SH-SY5Y (cell line): ENCODE measurements around the gene TBX18.

ENCODE experiments used
- GATA2 ChIP-seq: IDR thresholded peaks from 2 replicates; pipeline ENCODE4 v1.6.1; 2011; ENCODE audit warnings: mild to moderate bottlenecking, low read depth, low read length
- GATA3 ChIP-seq: IDR thresholded peaks from 2 replicates; pipeline ENCODE4 v1.6.1; 2011; ENCODE audit warnings: low read depth, mild to moderate bottlenecking, low read length, moderate library complexity

The TBX18 gene

DNA sequence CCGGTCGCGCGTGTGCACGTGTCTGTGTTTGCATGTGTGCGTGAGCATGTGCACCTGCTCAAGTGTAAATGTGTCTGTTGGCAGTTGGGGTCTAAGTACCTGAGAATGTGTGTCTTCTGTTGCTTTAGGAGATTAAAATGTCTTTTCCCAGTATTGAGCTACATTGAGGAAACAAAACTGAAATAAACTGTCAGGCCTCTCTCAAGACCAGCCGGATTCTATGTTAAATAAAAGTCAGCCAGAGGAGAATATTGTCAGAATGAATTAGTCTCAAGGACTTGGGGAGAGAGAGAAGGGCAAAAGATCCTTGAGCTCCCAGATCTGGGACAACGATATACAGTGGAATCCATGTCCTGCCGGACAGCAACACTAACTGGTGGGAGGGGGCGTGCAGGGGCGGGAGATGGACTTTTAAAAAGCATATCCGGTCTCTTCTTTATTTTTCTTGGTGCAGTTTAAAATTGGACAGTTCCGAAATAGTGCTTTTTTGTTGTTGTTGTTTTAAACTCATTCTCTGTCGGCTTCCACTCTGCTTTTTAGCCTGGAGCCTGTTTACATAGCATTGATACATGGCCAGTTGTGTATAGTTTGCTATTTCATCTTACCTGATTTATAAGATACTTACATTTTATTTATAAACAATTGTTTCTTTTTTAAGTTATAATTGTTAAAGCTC, 3.3 kb upstream of the TBX18 start:
- TF ChIP-seq GATA2 (no peak), GATA3 (no peak)

DNA sequence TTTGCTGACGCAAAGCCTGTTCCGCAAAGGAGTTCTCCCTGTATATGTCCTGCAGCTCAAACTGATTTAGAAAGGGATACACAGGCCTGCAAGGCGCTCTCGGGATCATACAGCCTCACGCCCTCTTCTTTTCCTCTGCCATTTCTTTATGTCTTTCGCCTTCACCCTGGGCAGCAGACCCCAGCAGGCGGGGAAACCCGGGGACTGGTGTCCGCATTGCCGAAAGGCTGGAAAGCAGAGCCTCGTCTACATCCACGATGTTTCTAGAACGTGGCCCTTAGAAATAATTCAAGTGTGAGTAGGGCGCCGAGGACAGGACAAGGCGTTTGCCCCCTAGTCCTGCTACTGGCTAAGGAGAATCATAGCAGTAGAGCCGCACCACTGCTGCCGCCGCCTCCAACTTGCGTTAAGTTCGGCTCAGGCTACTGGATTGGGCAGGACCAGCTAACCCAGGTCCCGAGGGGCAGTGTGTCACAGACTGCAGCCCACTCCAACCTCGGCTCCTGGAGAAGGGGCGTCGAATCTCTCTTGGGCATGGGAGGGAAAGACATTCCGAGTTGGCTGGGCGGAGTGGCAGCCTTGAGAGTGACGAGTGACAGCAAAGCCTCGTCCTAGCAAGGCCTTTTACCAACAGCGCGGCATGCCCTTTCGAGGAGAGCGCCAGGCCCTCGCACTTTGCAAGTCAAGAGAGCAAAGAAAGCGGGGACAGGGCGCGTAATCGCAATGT, 2.6 kb upstream of the TBX18 start:
- TF ChIP-seq GATA2: no peak
- TF ChIP-seq GATA3: no peak

DNA sequence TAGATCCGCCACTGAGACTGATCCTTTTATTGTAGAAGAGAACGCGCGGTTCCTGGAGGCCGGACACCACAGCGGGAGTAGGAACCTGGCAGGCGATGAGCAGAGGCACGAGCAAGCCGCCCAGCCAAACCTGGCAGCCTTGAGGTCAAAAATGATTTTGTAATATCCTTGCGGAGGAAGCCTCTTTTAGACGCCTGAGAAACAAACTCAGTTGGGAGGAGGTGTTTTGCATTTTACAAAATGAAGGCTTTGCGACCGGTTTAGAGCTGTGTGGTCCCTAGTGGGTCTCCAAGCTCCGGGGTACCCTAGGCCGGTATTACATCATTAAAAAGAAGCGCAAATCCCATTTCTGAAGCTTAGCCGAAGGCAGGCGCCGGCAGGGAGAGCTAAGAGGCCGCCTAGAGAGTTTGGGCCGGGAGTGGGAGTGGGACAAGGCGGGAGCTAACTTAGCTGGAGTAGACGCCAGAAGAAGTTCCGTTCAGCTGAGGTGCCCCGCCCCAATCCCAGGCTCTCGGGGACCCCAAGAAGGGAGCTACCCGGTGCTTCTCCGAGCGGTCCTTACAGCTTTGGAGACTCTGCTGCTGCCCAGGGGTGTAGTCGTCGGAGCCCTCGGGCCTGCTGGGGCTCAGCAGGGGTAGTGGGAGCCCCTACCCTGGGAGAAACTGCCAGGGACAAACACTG, 1.9 kb upstream of the TBX18 start:
- TF ChIP-seq GATA3 (no peak), GATA2 (no peak)

DNA sequence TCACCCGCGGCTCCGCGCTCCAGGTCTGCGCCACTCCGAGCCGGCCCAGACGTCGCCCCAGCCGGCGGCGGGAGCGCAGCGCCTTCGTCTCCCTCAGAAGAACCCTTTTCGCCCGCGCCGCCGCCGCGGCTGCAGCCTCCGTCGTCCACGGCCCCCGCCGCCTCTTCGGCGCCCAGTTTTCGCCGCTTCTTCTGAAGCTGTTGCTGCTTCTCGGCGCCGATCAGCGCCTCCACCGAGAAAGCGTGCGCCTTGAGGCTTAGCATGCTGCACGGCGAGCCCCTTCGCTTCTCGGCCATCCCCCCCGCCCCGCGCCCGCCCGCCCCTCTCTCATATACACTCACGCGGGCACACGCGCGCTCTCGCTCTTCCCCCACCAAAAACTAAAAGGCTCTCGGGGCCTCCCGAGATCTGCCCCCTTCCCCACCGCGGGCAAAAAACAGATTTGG, 489 bp downstream of the TBX18 start:
- TF ChIP-seq GATA3 (no peak), GATA2 (no peak)

DNA sequence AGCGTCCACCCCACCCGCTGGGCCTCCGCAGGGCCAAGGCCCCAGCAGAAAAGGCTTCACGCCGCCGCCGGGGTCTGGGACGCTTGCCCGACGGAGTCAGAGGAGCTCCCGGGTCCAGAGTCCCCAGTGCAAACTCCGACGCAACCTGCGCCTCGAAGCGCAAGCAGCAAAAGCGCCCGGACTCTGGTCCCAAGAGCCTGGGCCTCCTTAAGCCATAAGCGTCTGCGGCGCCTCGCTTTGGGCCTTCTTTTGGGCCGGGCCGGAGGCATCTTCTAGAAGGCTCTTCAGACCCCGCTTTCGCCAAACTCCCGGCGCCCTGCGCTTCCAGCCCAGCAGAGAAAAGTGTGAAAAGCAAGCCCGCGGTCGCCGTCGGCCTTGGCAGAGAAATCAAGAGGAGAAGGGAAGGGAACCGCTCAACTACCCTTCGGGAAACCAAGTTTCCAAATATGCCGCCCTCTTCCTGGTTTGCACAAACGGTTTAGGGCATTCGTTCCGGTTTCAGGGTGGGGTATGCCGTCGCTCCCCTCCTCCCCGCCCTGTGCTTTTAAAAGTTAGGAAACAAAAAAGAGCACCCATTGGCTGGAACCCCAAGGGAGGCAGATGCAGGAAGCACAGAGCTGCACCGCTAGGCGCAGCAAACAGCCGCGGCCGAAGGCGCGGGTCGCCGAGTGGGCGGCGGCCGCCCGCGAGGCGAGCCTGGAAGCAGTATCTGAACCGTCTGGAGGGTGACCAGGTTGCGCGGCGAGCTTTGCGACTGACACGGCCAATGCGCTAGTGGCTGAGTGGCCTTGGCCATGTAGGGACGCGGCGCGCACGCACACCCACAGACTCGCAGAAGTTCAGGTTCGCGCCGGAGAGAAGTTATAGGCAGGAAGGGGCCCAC, 1.2 kb downstream of the TBX18 start:
- TF ChIP-seq GATA2: no peak
- TF ChIP-seq GATA3: no peak

DNA sequence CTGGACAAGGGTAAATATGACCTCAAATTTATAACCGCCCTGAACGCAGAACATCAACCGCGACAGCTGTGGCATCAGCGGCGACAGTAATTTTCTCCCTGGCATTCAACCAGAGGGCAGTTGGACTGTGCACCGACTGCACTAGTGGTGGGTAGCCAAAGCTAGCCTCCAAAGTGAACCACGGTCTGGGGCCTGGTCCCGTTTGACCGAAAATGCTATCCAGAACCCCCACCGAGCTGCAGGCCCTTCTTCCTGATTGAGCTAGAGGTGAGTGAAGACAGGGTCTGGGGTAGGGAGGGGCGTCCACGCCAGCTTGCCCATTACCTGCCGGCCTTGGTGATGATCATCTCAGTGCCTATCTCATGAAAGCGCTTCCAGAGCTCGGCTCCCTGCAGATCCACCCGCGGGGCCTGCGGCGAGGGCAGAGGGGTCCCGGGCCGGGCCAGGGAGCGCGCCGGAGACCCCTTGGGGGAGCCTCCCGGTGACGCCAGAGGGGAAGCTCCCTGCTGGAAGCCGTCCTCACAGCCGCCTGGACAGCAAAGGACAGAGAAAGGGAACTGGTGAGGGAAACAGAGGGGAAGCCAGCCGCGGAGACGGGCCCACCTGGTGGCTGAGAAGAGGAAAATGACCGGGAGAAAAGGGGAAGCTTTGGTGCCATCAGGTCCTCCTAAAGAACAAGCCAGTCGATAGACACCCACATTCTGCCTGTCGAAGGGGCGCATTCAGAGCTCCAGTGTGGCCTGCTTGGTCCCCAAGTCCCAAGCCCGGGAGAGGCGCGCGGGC, 2.0 kb downstream of the TBX18 start:
- TF ChIP-seq GATA2 (no peak), GATA3 (no peak)

DNA sequence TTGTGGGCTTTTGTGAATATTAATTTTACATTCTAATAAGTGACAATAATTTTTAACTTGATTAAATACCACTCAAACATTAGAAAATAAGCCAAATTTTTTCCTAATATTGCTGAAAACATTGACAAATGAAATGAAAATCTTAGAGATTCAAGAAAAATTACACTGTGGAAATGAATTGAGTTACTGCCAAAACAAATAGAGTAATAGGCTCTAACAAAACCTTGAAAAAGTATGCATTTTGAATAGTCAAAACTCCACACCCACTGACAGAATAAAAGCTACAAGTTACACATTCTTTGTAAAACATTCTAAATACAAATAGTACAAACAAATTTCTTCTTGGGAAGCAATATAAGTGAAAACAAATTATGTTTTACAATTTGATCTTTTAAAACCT, 5.9 kb downstream of the TBX18 start:
- no peak for TF ChIP-seq GATA3
- TF ChIP-seq GATA2: no peak

DNA sequence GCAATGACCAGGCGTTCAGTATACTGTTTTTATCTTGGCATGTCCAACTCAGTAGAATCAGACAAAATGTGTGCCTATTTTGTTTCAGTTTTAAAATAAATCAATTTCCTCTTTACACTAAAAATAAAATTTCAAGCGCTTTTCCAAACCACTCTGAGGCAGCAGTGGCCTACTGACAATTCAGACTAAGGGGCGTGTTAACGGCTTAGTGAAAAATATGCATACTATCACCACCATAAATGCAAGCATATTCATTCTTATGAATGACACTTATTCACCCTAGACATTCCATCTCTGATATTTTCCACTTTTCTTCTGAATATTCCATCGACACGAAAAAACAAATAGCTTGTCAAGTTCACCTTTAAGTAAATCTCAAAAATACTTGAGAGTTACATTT, 7.5 kb downstream of the TBX18 start:
- TF ChIP-seq GATA3 (no peak), GATA2 (no peak)

DNA sequence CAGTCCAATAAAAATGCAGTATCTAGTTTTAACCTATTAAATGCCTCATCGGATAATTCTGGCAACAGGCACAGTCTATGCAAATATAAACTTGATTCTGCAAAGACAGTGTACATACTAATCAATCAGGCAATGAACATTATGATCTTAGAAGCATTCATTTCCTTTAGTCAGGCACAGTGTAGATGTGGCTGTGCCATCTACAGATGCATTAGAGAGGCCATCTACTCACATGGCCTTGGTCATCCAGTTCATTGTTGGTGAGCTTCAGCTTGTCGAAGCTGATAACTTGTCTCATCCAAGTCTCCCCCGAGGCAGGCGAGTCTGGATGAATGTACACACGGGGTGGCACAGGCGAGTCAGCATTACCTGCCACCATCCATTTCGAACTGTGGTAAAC, 7.9 kb downstream of the TBX18 start:
- no peak for TF ChIP-seq GATA3
- no peak for TF ChIP-seq GATA2

DNA sequence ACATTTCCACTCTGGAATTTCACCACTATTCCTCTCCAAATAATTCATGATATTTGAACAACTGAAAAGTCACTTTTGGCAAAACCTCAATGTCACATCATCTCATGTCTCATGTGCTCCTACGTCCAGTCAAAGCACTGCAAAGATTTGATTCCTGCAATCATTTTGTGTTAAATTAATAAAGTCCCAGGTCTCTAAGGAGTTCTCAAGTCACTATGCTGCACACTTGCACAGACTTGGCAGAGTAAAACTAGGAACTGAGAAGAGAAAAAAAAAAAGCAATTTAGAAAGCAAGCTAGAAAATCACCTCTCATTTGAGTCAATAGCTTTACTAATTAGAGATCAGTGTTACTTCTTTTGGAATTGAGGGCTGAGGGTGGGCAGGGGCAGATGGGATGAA, 11.2 kb downstream of the TBX18 start:
- no peak for TF ChIP-seq GATA3
- no peak for TF ChIP-seq GATA2

DNA sequence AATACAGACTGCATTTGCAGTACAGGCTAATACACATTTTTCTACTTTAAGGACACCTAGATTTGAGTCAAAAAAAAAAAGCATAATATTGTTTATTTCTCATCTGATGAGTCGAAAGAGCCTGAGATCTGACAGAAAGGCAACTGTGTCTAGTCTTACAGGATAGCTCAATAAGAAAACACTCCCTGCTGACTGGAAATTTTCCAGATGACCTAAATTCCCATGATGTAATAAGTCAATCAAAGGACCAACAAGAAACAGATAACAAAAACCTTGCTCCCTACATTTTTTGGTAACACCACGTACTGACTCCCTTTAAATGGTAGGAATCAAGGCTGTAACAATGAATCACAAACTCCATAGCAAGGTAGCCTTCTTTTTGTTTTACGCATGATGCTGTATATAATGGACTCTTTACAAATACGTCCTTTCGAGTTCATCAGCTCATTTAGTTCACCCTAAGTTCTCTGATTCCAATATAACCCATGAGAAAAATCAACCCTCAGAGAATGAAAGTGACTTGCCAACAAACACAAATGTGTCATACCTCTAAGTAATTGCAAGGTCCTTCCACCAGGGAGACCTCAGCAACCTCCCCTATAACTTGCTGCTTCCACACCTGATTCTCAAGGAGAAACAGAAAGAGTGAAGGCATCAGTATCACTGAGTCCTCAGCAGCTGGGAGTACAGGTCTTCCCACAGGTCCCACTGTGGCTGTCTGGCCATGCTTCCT, 12.1 kb downstream of the TBX18 start:
- TF ChIP-seq GATA3: no peak
- no peak for TF ChIP-seq GATA2

DNA sequence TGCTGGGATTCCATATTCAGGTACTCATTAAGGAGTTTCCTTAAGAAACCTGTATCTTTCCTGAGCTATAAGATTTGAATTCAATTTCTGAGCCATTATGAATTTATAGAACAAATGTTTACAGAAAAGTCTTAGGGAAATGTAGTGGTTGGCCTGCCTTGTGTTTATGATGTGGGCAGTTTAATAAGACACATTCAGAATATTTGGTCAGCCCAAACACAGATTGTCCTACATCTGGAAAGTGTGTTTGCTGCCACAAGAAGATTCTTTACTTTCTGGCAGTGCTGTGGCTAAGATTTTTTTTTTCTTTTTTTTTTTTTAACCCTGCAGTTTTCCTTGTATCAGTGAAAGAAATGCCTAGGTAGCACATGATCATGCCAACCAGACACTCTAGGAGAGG, 15.2 kb downstream of the TBX18 start:
- TF ChIP-seq GATA3 (no peak), GATA2 (no peak)

DNA sequence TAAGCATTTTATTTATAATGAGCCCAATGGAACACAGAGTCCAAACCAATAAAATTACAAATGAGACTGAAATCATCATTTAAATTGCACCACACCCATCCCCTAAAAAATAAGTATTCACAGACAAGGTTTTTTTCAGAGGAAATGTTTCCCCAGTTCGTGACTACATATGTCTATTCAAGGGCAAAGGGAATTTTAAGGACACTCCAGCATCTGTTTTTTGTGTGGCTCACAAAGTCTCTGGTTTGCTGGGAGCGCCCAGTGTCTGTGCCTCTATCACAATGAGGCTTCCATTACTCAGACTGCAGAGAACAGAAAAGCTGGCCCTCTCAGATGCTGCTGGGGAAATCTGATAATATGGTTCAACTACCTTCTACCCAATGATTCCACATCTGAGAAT, 16.0 kb downstream of the TBX18 start:
- TF ChIP-seq GATA3: no peak
- TF ChIP-seq GATA2: no peak

DNA sequence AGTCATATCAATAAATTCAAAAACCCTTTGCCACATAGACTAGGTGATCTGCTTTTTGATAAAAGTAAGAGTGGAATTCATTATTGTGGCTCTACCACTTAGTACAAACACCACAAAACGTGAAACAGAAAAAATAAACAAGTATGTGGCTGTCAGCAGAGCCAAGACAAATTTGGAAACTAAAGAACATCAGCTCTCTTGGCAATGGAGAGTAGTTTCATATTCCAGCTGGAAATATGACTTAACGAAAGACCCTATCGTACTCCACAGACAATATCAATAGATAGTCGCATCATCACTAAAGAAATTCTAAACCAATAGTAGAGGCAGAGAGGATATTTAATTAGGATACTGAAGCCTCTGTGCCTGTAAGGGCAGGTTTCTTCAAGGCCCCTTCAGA, 20.8 kb downstream of the TBX18 start:
- TF ChIP-seq GATA3 (no peak), GATA2 (no peak)
